GM21576 (cell line): ENCODE measurements around the gene GPR148.
A peak's percentile ranks its signal among the peaks of the same experiment; 100 is the strongest.
"Not testable (repeated sequence)": the region's sequence is repeated elsewhere in the genome, so short reads cannot be mapped to it uniquely, and the experiment has no call there.

Source experiments
- ATAC-seq: cut with Tn5 transposase; IDR thresholded peaks from one replicate; pipeline ENCODE4 v1.9.1; 2021; ENCODE audit warnings: mild to moderate bottlenecking, moderate library complexity; ENCODE audit not compliant: unreplicated experiment

GPR148 gene, protein sequence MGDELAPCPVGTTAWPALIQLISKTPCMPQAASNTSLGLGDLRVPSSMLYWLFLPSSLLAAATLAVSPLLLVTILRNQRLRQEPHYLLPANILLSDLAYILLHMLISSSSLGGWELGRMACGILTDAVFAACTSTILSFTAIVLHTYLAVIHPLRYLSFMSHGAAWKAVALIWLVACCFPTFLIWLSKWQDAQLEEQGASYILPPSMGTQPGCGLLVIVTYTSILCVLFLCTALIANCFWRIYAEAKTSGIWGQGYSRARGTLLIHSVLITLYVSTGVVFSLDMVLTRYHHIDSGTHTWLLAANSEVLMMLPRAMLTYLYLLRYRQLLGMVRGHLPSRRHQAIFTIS

DNA sequence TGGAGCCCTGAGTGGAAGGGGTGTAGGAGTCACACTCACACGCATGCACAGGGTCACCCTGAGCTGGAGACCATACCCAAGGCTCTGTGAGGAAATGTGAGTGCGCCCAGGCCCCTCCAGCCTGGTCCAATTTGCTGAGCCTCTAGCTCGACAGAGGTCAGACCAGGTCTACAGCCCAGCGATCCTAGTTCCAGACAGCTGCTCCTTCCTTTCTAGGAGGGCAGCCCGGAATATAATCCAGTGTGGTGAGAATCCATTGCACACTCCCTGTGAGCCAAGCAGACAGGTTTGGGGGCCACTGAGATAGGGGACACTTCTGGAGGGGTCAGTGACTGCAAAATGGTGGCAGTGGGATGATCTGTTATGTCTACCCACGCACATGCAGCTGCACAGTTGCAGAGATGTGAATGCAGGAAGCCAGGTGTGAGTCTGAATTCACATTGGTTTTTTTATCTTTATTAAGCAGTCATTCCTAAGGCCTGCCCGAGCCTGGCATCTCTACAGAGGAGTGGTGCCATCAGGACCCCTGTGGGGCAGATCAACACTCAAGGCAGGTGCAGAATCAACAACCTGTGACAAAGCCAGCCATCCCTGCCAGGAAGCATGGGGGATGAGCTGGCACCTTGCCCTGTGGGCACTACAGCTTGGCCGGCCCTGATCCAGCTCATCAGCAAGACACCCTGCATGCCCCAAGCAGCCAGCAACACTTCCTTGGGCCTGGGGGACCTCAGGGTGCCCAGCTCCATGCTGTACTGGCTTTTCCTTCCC is at the start of gene GPR148:
Gene GPR148 (plus strand): TSS at position 522 of the 768 bp plus-strand sequence. CDS start 82 bp downstream, at position 604.
- no peak for ATAC-seq

DNA sequence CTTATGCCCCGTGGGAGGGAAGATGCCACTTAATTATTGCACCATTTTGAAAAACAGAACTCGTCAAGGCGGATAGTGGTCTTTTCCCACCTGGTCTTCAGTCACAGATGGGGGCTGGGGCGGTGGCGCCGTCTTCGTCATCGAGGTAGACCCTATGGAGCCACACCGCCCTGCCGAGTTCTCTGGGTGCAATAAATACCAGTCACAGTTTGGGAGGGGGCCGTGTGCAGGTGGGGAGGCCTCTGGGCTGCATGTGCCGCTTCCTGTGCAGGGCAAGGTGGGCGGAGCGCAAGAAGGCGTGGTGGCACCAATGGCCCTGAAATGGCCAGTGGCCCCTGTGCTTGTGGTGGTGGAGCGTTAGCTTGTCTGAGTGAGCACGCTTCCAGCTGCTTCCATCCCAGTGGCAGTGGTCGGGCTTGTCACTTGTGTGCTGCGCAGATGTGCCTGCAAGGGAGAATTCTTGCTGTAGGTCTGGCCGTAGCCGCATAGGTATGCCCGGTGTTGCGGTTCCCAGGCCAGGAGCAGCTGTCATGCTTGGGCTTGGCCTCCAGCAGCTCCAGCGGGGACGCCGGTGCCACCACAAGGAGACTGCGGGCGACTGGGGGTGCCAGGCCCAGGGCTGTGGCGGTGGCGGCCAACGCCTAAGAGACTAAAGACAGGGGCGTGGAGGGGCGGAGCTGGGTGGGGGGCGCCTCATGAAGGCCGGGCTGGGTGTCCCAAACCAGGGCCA is 36.7 kb upstream of the GPR148 start:
- ATAC-seq: not testable (repeated sequence)

DNA sequence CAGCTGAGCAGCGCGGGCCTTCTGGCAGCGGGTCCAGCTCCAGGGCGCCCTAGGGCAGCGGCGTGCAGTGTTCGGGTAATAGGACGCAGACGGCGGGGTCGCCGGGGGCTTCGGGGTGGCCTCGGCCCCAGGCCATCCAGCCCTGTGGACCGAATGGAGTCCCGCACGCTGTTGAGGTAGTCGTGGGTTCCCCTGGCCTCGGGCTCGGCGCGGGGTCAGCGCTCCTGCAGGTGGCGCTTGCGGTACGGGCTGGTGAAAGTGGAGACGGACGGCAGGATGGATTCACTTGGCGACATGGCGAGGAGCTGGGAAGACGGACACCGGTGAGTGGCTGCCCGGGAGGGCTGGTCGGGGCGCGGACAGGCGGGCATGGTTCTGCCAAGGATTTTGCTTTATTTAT is 35.4 kb upstream of the GPR148 start:
- not testable (repeated sequence) for ATAC-seq

DNA sequence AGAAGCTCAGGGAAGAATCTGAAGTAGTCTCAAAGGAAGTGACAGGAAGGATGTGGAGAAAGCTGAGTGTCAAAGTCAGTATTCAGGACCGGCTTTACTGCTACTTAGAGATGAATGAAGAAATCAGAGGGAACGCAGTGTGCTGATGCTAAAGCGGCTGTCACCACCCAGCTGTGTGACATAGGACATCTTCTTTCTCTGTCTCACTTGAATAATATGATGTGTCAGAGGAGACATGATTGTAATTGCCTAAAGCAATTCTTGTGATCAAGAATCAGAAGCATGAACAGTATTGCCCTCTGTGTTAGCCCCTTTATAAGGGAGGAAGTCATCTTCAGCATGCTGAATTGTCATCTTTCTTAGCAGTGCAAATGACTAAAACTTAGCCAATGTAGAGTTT is 25.6 kb upstream of the GPR148 start:
- ATAC-seq: not testable (repeated sequence)

DNA sequence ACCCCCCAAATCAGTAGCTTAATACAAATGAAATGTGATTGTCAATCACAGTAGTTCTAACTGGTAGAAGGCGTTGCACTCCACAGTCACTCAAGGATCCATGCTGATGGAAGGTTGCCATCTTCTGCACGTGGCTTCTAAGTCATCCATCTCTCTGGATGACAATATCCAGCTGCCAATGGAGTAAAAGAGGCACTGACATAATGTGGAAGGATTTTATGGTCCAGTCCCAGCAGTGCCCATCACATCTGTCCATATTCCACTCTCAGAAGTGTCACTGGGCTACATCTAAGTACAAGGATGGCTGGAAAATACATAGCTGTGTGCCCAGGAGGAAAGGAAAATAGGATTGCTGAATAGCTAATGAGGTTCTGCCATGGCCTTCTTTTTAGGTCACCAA is 14.1 kb upstream of the GPR148 start:
- not testable (repeated sequence) for ATAC-seq

DNA sequence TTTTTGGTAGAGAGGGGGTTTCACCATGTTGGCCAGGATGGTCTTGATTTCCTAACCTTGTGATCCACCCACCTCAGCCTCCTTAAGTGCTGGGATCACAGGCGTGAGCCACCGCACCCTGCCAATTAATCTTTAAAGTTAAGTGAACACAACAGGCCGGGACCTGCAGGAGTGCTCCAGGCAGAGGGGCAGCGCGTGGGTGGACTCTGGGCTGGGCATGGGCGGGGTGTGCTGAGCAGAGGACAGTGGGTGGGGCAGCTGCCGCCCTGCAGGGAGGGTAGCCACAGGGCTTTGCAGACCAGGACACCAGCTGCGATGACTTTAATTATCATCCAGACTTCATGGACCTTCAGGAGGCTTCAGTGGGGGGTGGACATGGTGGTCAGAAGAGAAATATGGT is 8.8 kb upstream of the GPR148 start:
- ATAC-seq: no peak

DNA sequence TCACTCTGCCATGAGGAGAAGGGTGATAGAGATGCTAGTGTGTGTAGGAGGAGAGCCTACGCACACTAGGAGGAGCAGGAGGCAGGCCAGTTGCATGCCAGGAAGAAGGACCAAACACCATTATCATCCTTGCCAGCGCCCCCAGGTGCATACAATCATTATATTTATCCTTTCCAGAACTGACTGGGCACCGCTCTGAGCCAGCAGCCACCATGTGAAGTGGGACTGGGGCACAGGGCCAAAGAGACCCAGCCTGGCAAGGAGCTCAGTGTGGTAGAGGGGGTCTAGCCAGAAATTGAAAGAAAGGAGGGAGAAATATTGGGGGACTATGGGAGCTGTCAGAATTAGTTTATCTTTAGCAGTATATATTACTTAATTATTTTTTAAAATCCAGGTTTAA is 8.3 kb upstream of the GPR148 start:
- ATAC-seq: no peak

DNA sequence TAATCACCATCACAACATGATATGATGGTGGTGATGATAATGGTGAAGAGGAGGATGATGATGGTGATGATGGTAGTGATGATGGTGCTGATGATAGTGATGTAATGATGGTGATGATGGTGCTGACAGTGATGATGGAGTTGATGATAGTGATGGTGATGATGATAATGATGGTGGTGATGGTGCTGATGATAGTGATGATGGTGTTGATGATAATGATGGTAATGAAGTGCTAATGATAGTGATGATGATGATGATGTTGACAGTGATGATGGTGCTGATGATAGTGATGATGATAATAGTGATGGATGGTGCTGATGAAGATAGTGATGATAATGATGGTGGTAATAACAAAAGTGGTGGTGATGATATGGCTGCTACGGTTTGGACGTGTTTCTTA is 4.4 kb upstream of the GPR148 start:
- no peak for ATAC-seq

DNA sequence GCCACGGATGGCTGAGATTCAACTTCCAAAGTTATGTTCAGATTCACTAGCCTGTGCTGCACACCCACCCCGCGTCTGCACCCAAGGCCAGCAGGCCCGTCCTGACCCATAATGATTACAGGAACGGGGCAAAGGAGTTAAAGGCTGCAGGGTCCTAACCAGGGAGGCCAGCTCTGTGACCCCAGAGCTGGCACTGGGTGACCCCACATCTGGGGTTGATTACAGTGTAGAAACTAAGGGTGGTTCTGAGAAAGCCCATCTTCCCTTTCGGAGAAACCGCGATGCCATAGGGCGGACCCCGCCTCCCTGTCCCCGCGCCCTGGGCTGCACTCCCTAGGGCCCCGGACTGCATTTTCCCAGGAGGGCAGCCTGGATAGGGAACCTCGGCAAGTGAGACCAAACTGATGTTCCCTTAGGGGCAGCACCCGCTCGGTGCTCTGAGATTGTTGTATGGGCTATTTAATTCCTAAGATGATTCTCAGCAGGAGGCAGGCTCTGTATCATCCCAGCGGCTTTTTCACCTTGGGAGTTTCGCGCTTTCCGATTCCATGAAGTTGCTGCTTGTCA is 2.2 kb upstream of the GPR148 start:
- ATAC-seq: no peak

DNA sequence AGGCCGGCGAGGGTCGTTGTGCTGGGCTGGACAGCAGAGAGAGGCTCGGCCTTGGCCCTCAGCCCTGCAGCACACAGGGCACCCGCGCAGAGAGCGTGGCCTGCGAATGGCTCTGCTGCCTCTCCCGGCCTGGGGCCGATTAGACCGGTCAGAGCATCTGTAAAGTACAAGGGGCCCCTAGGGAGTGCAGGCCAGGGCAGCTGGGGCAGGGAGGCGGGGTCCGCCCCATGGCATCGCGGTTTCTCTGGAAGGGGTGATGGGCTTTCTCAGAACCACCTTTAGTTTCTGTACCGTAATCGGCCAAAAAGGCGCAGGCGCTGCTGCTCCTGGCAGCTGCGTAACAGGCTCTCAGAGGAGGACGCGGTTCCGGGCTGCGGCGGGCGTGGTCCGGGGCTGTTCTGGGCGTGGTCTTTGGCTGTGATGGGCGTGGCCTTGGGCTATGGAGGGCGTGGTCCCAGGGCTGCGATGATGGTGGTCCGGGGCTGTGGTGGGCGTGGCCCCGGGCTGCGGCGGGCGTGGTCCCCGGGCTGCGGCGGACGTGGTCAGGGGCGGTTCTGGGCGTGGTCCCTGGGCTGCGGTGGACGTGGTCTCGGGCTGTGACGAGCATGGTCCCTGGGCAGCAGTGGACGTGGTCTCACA is 1.5 kb upstream of the GPR148 start:
- peak; percentile 92 for ATAC-seq

DNA sequence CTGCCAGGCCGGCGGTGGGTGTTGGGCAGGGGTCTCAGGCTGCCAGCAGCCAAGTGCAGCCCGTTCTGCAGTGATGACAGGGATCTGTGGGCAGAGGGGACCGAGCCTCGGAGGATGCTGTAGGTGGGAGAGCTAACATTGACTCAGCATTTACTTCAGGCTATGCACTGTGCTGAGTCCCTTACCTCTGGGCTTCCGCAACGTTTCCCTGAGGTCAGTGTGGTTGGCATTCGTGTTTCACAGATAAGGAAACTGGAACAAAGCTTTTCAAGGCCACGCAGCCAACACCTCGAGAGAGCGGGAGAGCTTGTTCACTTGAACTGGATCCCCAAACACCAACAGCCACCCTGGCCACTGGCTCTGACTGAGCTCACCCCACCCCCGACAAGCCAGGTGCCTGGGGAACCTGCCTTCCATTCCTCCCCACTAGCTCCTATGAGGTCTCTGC is 839 bp upstream of the GPR148 start:
- ATAC-seq: peak; percentile 11

DNA sequence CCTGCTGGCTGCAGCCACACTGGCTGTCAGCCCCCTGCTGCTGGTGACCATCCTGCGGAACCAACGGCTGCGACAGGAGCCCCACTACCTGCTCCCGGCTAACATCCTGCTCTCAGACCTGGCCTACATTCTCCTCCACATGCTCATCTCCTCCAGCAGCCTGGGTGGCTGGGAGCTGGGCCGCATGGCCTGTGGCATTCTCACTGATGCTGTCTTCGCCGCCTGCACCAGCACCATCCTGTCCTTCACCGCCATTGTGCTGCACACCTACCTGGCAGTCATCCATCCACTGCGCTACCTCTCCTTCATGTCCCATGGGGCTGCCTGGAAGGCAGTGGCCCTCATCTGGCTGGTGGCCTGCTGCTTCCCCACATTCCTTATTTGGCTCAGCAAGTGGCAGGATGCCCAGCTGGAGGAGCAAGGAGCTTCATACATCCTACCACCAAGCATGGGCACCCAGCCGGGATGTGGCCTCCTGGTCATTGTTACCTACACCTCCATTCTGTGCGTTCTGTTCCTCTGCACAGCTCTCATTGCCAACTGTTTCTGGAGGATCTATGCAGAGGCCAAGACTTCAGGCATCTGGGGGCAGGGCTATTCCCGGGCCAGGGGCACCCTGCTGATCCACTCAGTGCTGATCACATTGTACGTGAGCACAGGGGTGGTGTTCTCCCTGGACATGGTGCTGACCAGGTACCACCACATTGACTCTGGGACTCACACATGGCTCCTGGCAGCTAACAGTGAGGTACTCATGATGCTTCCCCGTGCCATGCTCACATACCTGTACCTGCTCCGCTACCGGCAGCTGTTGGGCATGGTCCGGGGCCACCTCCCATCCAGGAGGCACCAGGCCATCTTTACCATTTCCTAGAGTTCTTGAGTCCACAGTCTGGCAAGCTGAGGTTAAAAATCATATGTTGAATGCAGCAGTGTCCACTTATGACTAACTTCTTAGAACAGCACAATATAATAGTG is 741 bp downstream of the GPR148 start:
- ATAC-seq: no peak

DNA sequence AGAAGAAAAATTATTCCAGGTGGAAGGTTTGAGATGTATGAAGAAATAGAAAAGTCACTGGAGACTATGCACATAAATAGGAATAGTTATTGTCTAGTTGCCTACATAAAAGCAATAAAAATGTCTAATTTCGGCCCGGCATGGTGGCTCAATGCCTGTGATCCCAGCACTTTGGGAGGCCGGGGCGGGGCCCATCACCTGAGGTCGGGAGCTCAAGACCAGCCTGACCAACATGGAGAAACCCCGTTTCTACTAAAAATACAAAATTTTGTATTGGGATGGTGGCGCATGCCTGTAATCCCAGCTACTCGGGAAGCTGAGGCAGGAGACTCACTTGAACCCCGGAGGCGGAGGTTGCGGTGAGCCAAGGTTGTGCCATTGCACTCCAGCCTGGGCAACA is 3.4 kb downstream of the GPR148 start:
- ATAC-seq: not testable (repeated sequence)

DNA sequence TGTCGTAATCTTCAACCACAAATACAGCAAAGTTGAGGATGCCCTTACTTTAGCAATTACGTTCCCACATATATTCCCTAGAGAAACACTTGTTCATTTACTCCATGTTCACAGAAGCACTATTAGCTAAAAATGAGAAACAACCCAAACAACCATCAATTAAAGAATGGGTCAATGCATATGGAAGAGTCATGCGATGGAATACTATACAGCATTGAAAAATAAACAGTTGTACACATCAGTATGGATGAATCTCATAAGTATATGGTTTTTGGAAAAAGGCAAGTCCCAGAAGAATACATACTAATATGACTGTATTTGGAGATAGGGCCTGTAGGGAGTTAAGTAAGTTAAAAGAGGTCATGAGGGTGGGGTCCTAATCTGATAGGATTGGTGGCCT is 6.3 kb downstream of the GPR148 start:
- ATAC-seq: no peak

DNA sequence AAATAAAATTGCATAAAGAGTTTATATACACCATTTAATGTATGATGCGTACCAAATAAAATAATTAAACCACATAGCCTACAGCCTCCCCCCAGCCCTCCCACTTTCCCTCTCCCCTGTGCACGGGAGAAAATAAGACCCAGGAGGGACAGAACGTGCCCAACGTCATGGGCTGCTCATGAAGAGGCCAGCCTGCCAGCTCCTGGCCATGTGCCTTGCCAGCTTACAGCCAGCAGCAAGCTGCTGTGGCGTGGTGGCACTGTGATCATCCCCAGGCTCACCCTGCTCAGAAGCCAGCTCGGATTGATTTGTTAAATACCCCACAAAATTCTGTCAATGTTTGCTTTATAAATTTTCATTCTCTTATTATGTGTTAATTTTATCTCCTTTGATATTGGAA is 7.6 kb downstream of the GPR148 start:
- ATAC-seq: no peak

DNA sequence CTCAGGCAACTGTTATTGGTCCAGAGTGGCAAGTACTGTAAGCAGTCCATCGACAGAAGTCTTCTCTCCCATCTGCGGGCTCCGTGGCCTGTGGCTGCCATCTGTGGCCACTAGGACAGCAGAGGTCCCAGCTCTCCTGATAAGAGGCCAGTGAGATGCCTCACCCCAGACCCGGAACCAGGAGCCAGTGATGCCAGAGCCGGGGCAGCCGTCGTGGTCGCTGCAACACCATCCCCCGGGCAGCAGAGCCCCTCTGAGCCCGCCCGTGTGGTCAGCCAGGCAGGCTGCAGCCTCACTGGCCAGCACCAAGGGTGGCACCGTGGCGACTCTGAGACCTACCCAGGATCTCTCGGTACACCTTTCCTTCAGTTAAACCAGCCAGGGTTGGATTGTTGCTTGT is 8.7 kb downstream of the GPR148 start:
- ATAC-seq: no peak

DNA sequence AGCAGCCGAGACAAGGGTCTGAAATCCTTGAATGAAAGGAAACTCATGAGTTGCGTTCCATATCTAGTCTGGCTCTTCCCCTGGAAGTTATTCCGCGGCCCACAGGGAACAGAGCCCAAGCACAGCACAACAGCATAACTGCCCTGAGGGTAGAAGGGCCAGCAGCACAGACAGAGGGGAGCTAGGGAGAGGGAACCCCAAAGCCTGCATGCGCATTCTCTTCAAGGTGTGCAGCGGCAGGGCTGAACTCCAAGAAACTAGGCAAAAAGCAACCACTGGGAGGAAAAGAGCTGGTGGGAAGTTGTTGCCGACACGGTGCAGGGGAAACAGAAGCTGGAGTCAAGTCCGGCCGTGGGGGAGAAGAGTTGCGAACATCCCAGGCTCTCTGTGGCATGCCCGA is 11.8 kb downstream of the GPR148 start:
- ATAC-seq: no peak

DNA sequence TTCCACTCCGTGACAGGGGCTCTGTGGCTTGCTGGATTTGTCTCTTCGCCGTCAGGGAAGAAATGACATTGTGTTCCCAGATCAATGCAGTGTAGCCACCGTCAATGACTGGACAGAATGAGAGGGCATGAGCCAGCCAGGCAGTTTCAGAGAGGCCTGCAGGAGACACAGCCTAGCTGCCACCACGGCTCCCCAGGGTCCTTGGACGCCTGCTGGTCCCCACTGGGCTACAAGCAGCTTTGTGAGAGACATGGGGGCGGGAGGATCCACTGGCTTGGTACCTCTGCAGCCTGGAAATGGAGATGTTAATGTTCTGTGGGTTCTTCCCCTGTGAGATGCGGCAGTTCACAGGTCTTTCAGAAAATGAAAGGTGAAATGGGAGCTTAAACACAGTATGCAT is 14.4 kb downstream of the GPR148 start:
- no peak for ATAC-seq

DNA sequence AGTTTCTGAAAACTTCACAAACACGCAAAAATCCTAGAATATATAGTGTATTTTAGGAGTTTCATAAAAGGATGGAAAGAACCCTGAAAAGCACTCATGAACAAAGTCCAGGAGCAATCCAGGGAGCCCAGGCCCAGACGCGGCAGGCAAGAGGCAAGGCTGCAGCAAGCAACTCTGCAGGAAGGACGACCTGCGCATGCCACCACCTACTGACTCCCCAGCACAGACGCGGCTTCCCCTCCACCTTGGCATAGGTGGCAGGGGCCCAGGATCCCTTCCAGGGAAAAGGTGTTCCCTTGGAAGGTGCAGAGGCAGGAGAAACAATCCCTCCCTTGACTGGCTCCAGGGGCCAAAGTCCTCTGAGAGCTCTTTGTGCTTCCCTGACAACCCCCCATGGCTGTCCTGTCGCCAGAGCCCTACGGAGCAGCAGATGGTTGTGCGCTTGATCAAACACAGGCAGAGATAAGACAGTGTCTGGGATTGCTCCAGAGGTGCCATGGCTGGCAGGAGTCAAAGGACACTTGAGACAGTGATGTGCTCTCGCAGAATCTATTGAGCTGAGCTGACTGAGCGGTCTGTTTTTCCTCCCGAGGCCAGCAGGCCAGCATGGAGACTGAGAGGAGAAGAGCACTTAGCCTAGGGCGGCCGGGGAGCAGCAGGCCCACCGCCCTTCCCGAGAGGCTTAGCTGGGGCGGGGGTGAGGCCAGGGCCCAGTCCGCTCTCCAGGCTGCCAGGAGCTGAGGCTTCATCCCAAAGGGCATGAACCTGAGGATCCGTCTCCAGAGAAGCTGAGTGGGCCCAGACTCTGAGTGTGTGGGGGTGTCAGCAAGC is 15.6 kb downstream of the GPR148 start:
- no peak for ATAC-seq
